ENCODE measurements around the gene R3HCC1L.

Gene R3HCC1L

DNA sequence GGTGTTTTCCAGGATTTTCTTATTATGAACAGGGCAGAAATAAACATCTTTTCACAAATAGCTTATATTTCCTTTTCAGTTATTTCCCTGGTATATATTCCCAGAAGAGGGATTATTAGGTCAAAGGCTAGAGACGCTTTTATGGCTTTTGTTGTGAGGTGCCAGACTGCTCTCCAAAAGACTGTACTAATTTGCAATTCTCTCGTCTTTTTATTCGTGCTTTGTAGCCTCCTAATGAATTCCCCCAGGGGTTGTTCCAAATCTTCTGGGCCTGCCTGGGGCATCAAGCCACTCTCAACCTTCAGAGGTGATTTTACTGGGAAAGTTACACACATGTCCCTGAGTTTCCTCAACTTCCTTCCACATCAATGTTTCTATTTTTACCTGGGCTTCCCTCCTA is 34.0 kb upstream of the R3HCC1L start:
- Histone ChIP-seq H3K9ac (ENCODE audit: low read length) (no peak overlapping the region), H3K27me3 (ENCODE audit: control insufficient read depth, insufficient read depth, low read length) (no peaks in the 10 kb centered on the region), H3K36me3 (ENCODE audit: control insufficient read depth, insufficient read depth, low read length) (no peaks in the 10 kb centered on the region), H3K4me3 (ENCODE audit: low read depth, low read length) (no peak overlapping the region), H3K27ac (ENCODE audit: low read depth, low read length) (no peak overlapping the region), H3K9me3 (ENCODE audit: control insufficient read depth, insufficient read depth, low read depth, low read length) (no peaks in the 10 kb centered on the region), H3K4me1 (ENCODE audit: control insufficient read depth, insufficient read depth, low read length) (peaks cover 24% of the 10 kb centered on the region; the same call in 1 of the 2 replicates)

- Histone ChIP-seq H3K4me3 (ENCODE audit: low read depth, low read length) (no peak overlapping the region), H3K36me3 (ENCODE audit: control insufficient read depth, insufficient read depth, low read length) (no peaks in the 10 kb centered on the region), H3K4me1 (ENCODE audit: control insufficient read depth, insufficient read depth, low read length) (peaks cover 24% of the 10 kb centered on the region; the same call in 1 of the 2 replicates), H3K9me3 (ENCODE audit: control insufficient read depth, insufficient read depth, low read depth, low read length) (no peaks in the 10 kb centered on the region), H3K27ac (ENCODE audit: low read depth, low read length) (no peak overlapping the region), H3K9ac (ENCODE audit: low read length) (no peak overlapping the region), H3K27me3 (ENCODE audit: control insufficient read depth, insufficient read depth, low read length) (no peaks in the 10 kb centered on the region)
Observed at GRCh38 chr10:98101366-98101765, 33.1 kb upstream of the R3HCC1L start.

DNA sequence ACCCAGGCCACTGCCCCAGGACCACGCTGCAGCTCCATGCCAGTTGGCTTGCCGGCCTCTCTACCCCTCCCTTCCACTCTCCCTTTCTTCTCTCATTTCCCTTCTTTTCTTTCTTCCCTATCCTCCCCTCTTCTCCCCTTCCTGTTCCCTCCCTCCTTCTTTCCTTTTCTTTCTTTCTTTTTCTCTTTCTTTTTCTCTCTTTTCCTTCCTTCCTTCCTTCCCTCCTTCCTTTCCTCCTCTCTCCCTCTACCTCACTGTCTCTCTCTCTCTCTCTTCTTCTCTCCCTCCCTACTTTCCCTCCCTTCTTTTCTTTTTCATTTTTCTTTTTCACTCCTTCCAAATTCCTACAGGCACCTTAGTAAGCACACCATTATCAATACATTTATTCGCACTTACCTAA is 30.3 kb upstream of the R3HCC1L start:
- Histone ChIP-seq H3K9ac (ENCODE audit: low read length) (no peak overlapping the region), H3K36me3 (ENCODE audit: control insufficient read depth, insufficient read depth, low read length) (no peaks in the 10 kb centered on the region), H3K27ac (ENCODE audit: low read depth, low read length) (no peak overlapping the region), H3K4me1 (ENCODE audit: control insufficient read depth, insufficient read depth, low read length) (peaks cover 13% of the 10 kb centered on the region; the same call in 1 of the 2 replicates), H3K9me3 (ENCODE audit: control insufficient read depth, insufficient read depth, low read depth, low read length) (no peaks in the 10 kb centered on the region), H3K4me3 (ENCODE audit: low read depth, low read length) (no peak overlapping the region), H3K27me3 (ENCODE audit: control insufficient read depth, insufficient read depth, low read length) (no peaks in the 10 kb centered on the region)

DNA sequence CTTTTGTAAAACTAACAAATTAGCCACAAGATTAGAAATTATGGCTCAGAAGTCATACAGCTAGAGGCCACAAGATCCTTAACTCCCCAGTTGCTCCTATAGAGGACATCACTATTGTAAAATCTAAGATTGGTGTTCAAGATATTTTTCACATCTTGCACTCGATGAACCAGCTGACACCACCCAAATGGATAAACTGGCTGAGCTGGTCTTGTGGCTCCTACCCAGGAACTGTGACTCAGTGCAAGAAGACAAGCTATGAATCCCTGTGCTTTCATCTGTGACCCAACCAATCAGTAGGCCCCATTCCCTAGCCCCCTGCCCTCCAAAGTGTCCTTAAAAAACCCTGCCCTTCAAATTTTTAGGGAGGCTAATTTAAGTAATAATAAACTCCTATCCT is 27.9 kb upstream of the R3HCC1L start:
- Histone ChIP-seq H3K4me1 (ENCODE audit: control insufficient read depth, insufficient read depth, low read length) (peaks cover 2% of the 10 kb centered on the region; the same call in 1 of the 2 replicates), H3K27me3 (ENCODE audit: control insufficient read depth, insufficient read depth, low read length) (peaks cover 3% of the 10 kb centered on the region; the same call in 1 of the 2 replicates)

GRCh38 chr10:98107644-98108430 is 26.6 kb upstream of the R3HCC1L start:
- no peaks in the 10 kb centered on the region for H3K9me3 ChIP-seq (ENCODE audit: control insufficient read depth, insufficient read depth, low read depth, low read length)
- no peak overlapping the region for H3K27ac ChIP-seq (ENCODE audit: low read depth, low read length)
- H3K4me3 ChIP-seq (ENCODE audit: low read depth, low read length), result no peak overlapping the region
- H3K9ac ChIP-seq (ENCODE audit: low read length), result no peak overlapping the region
- H3K36me3 ChIP-seq (ENCODE audit: control insufficient read depth, insufficient read depth, low read length), result no peaks in the 10 kb centered on the region
- peaks cover 6% of the 10 kb centered on the region; the same call in 1 of the 2 replicates for H3K27me3 ChIP-seq (ENCODE audit: control insufficient read depth, insufficient read depth, low read length)
- H3K4me1 ChIP-seq (ENCODE audit: control insufficient read depth, insufficient read depth, low read length), result no peaks in the 10 kb centered on the region

More for the DNA sequence above, 27.9 kb upstream of the R3HCC1L start:
- Histone ChIP-seq H3K36me3 (ENCODE audit: control insufficient read depth, insufficient read depth, low read length) (no peaks in the 10 kb centered on the region), H3K27ac (ENCODE audit: low read depth, low read length) (no peak overlapping the region), H3K9ac (ENCODE audit: low read length) (no peak overlapping the region), H3K9me3 (ENCODE audit: control insufficient read depth, insufficient read depth, low read depth, low read length) (no peaks in the 10 kb centered on the region), H3K4me3 (ENCODE audit: low read depth, low read length) (no peak overlapping the region)

GRCh38 chr10:98110356-98110755 is 24.1 kb upstream of the R3HCC1L start:
- no peaks in the 10 kb centered on the region for H3K4me1 ChIP-seq (ENCODE audit: control insufficient read depth, insufficient read depth, low read length)

GRCh38 chr10:98115031-98115787 is 19.2 kb upstream of the R3HCC1L start:
- Histone ChIP-seq H3K9ac (ENCODE audit: low read length) (no peak overlapping the region), H3K4me1 (ENCODE audit: control insufficient read depth, insufficient read depth, low read length) (no peaks in the 10 kb centered on the region), H3K9me3 (ENCODE audit: control insufficient read depth, insufficient read depth, low read depth, low read length) (0 out of 2 replicates have a peak, but pooled peaks cover 2% of the 10 kb centered on the region), H3K36me3 (ENCODE audit: control insufficient read depth, insufficient read depth, low read length) (no peaks in the 10 kb centered on the region), H3K27ac (ENCODE audit: low read depth, low read length) (no peak overlapping the region), H3K4me3 (ENCODE audit: low read depth, low read length) (no peak overlapping the region), H3K27me3 (ENCODE audit: control insufficient read depth, insufficient read depth, low read length) (peaks cover 24% of the 10 kb centered on the region)

More at GRCh38 chr10:98110356-98110755, 24.1 kb upstream of the R3HCC1L start:
- Histone ChIP-seq H3K36me3 (ENCODE audit: control insufficient read depth, insufficient read depth, low read length) (no peaks in the 10 kb centered on the region), H3K9me3 (ENCODE audit: control insufficient read depth, insufficient read depth, low read depth, low read length) (no peaks in the 10 kb centered on the region), H3K9ac (ENCODE audit: low read length) (no peak overlapping the region), H3K27ac (ENCODE audit: low read depth, low read length) (no peak overlapping the region), H3K27me3 (ENCODE audit: control insufficient read depth, insufficient read depth, low read length) (peaks cover 22% of the 10 kb centered on the region), H3K4me3 (ENCODE audit: low read depth, low read length) (no peak overlapping the region)

- Histone ChIP-seq H3K4me3 (ENCODE audit: low read depth, low read length) (no peak overlapping the region), H3K27me3 (ENCODE audit: control insufficient read depth, insufficient read depth, low read length) (peaks cover 5% of the 10 kb centered on the region; the same call in 1 of the 2 replicates), H3K4me1 (ENCODE audit: control insufficient read depth, insufficient read depth, low read length) (no peaks in the 10 kb centered on the region), H3K36me3 (ENCODE audit: control insufficient read depth, insufficient read depth, low read length) (no peaks in the 10 kb centered on the region), H3K9ac (ENCODE audit: low read length) (no peak overlapping the region), H3K27ac (ENCODE audit: low read depth, low read length) (no peak overlapping the region), H3K9me3 (ENCODE audit: control insufficient read depth, insufficient read depth, low read depth, low read length) (peaks cover 12% of the 10 kb centered on the region)
Observed at GRCh38 chr10:98119891-98120290, 14.6 kb upstream of the R3HCC1L start.

- Histone ChIP-seq H3K4me3 (ENCODE audit: low read depth, low read length) (no peak overlapping the region), H3K27ac (ENCODE audit: low read depth, low read length) (no peak overlapping the region), H3K4me1 (ENCODE audit: control insufficient read depth, insufficient read depth, low read length) (no peaks in the 10 kb centered on the region), H3K9ac (ENCODE audit: low read length) (no peak overlapping the region), H3K36me3 (ENCODE audit: control insufficient read depth, insufficient read depth, low read length) (no peaks in the 10 kb centered on the region), H3K27me3 (ENCODE audit: control insufficient read depth, insufficient read depth, low read length) (no peaks in the 10 kb centered on the region; the same call in 1 of the 2 replicates), H3K9me3 (ENCODE audit: control insufficient read depth, insufficient read depth, low read depth, low read length) (peaks cover 22% of the 10 kb centered on the region)
Observed at GRCh38 chr10:98125940-98126631, 8.4 kb upstream of the R3HCC1L start.

DNA sequence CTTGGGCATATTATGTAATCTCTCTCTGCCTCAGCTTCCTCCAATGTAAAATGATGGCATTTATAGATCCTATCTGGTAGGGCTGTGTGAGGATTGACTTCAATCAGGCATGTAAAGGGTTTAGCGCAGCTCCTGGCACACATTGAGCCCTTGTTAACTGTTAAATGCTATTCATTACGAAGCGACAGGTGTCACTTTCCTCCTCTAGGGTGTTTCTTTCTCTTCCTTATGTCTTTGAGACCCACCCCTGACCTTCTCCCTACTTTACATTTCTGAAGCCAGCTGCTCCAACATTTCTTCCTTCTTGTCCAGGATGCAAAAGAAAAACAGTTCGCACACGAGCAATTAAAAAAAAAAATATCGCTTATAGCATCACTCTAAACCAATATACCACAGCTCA is 5.7 kb upstream of the R3HCC1L start:
- Histone ChIP-seq H3K4me3 (ENCODE audit: low read depth, low read length) (no peak overlapping the region), H3K27ac (ENCODE audit: low read depth, low read length) (no peak overlapping the region), H3K9ac (ENCODE audit: low read length) (no peak overlapping the region), H3K36me3 (ENCODE audit: control insufficient read depth, insufficient read depth, low read length) (no peaks in the 10 kb centered on the region), H3K27me3 (ENCODE audit: control insufficient read depth, insufficient read depth, low read length) (no peaks in the 10 kb centered on the region; the same call in 1 of the 2 replicates), H3K9me3 (ENCODE audit: control insufficient read depth, insufficient read depth, low read depth, low read length) (peaks cover 27% of the 10 kb centered on the region), H3K4me1 (ENCODE audit: control insufficient read depth, insufficient read depth, low read length) (no peaks in the 10 kb centered on the region)
